Endodermal cell (in vitro differentiated cells): ENCODE data around the gene DHX58. TPM values are rescaled to one million over a fixed set of nuclear protein-coding genes. Genes with fewer than 3 reads are reported as not detected.
A peak's percentile ranks its signal among the peaks of the same experiment; 100 is the strongest.

Experiments used
- DNase-seq: peaks from one replicate; pipeline ENCODE4 v3.0.0-alpha.2; 2017
- H3K27ac ChIP-seq: 2 replicates; pipeline ENCODE4 v1.5.1; 2013; ENCODE audit warnings: mild to moderate bottlenecking, low read depth, low read length, moderate library complexity
- H3K27me3 ChIP-seq: 2 replicates; pipeline ENCODE4 v1.6.1; 2013; ENCODE audit warnings: mild to moderate bottlenecking, low read length, moderate library complexity; ENCODE audit not compliant: insufficient read depth, control insufficient read depth, poor library complexity, severe bottlenecking
- H3K36me3 ChIP-seq: 2 replicates; pipeline ENCODE4 v1.7.0; 2013; ENCODE audit warnings: mild to moderate bottlenecking, low read length, moderate library complexity; ENCODE audit not compliant: control insufficient read depth, insufficient read depth
- H3K4me1 ChIP-seq: one replicate; pipeline ENCODE4 v1.7.0; 2013; ENCODE audit warnings: low read length; ENCODE audit not compliant: control insufficient read depth, insufficient read depth
- H3K4me3 ChIP-seq: 2 replicates; pipeline ENCODE4 v1.5.1; 2013; ENCODE audit warnings: mild to moderate bottlenecking, low read length, moderate library complexity
- H3K9ac ChIP-seq: 2 replicates; pipeline ENCODE4 v1.6.1; 2013; ENCODE audit warnings: mild to moderate bottlenecking, low read length, moderate library complexity; ENCODE audit not compliant: poor library complexity, severe bottlenecking; ENCODE audit errors: extremely low read depth
- H3K9me3 ChIP-seq: 2 replicates; pipeline ENCODE4 v1.6.1; 2013; ENCODE audit warnings: mild to moderate bottlenecking, low read length, moderate library complexity; ENCODE audit not compliant: control insufficient read depth
- H3K27ac Mint-ChIP-seq: 2 replicates; pipeline ENCODE4 v1.8.0; 2020; ENCODE audit warnings: mixed read lengths
- H3K27me3 Mint-ChIP-seq: 2 replicates; pipeline ENCODE4 v1.8.0; 2021; ENCODE audit warnings: mild to moderate bottlenecking, mixed read lengths; ENCODE audit not compliant: insufficient read depth
- H3K36me3 Mint-ChIP-seq: 2 replicates; pipeline ENCODE4 v1.8.0; 2020; ENCODE audit warnings: low read depth, mixed read lengths
- H3K4me1 Mint-ChIP-seq: 2 replicates; pipeline ENCODE4 v1.8.0; 2020; ENCODE audit warnings: mixed read lengths
- H3K4me3 Mint-ChIP-seq: 2 replicates; pipeline ENCODE4 v1.8.0; 2020; ENCODE audit warnings: mild to moderate bottlenecking, moderate library complexity, mixed read lengths
- H3K9me3 Mint-ChIP-seq: 2 replicates; pipeline ENCODE4 v1.8.0; 2020; ENCODE audit warnings: mild to moderate bottlenecking, mixed read lengths
- CTCF ChIP-seq: fragments of 200-600 bp; sonication (generic); conservative IDR thresholded peaks from 2 replicates; pipeline ENCODE4 v1.5.0; 2021; ENCODE audit warnings: antibody characterized with exemption, mild to moderate bottlenecking
- whole genome bisulfite sequencing, 2 experiments: methylation state at CpG; one replicate each; pipeline versions ENCODE4 v1.1.5 to v1.1.7; 2013; ENCODE audit warnings: missing lambda C conversion rate in 2 of 2, mixed read lengths in 1 of 2; ENCODE audit not compliant: insufficient coverage in 1 of 2, insufficient read length in 1 of 2; 5-methylcytosine and 5-hydroxymethylcytosine counted together
- total RNA-seq, 2 donors: library from RNA; stranded (reverse); fragmentation: NEBNext Ultra II Directional in 1 of 2; extraction: Animal tissue kit (Norgen Biotek cat#: 25700) in 1 of 2; gene quantifications; 2 replicates in 1 of 2; 3 replicates in 1 of 2; pipeline ENCODE4 v1.2.1, GENCODE V29; 2021

The DHX58 gene
- total RNA-seq, 2 donors from 2014 or later: 0.38 to 0.48 TPM

GRCh38 chr17:42088736-42089135 lies 23.8 kb downstream of the DHX58 start:
- no peaks in the 10 kb centered on the region for H3K9me3 ChIP-seq
- DNase-seq: no peak
- H3K27ac Mint-ChIP-seq: no peak overlapping the region
- H3K4me3 Mint-ChIP-seq: no peak overlapping the region
- peaks cover 8% of the 10 kb centered on the region for H3K4me1 ChIP-seq
- H3K36me3 Mint-ChIP-seq: no peaks in the 10 kb centered on the region
- H3K4me1 Mint-ChIP-seq: peaks cover 18% of the 10 kb centered on the region
- TF ChIP-seq CTCF: no peak
- H3K9me3 Mint-ChIP-seq: no peaks in the 10 kb centered on the region
- peaks cover 10% of the 10 kb centered on the region for H3K27me3 Mint-ChIP-seq
- H3K4me3 ChIP-seq: no peak overlapping the region
- no peak overlapping the region for H3K27ac ChIP-seq
- 79 to 95% methylated on average over 4 to 8 of the region's 8 CpGs for WGBS, 2 experiments
- no peak overlapping the region for H3K9ac ChIP-seq
- H3K36me3 ChIP-seq: no peaks in the 10 kb centered on the region
- H3K27me3 ChIP-seq: no peaks in the 10 kb centered on the region

GRCh38 chr17:42087736-42088705 lies 24.5 kb downstream of the DHX58 start:
- Histone ChIP-seq H3K4me1 (peaks cover 8% of the 10 kb centered on the region), H3K27ac (no peak overlapping the region), H3K9me3 (no peaks in the 10 kb centered on the region), H3K36me3 (no peaks in the 10 kb centered on the region), H3K9ac (no peak overlapping the region), H3K4me3 (no peak overlapping the region), H3K27me3 (no peaks in the 10 kb centered on the region)
- 84 to 87% methylated on average over 10 to 20 of the region's 20 CpGs for WGBS, 2 experiments
- Mint-ChIP-seq H3K4me3 (no peak overlapping the region), H3K9me3 (no peaks in the 10 kb centered on the region), H3K27me3 (peaks cover 10% of the 10 kb centered on the region), H3K36me3 (no peaks in the 10 kb centered on the region), H3K4me1 (peaks cover 18% of the 10 kb centered on the region), H3K27ac (no peak overlapping the region)
- TF ChIP-seq CTCF: no peak
- DNase-seq: peak; percentile 61

GRCh38 chr17:42087042-42087701 lies 25.3 kb downstream of the DHX58 start:
- TF ChIP-seq CTCF: no peak
- Histone ChIP-seq H3K36me3 (no peaks in the 10 kb centered on the region), H3K4me3 (no peak overlapping the region), H3K27ac (no peak overlapping the region), H3K9me3 (no peaks in the 10 kb centered on the region), H3K9ac (no peak overlapping the region), H3K27me3 (no peaks in the 10 kb centered on the region), H3K4me1 (peaks cover 8% of the 10 kb centered on the region)
- WGBS, 2 experiments: 85 to 87% methylated on average over 4 to 6 of the region's 7 CpGs
- H3K9me3 Mint-ChIP-seq: no peaks in the 10 kb centered on the region
- H3K27me3 Mint-ChIP-seq: peaks cover 9% of the 10 kb centered on the region
- H3K27ac Mint-ChIP-seq: no peak overlapping the region
- DNase-seq: no peak
- no peaks in the 10 kb centered on the region for H3K36me3 Mint-ChIP-seq
- peaks cover 14% of the 10 kb centered on the region for H3K4me1 Mint-ChIP-seq
- no peak overlapping the region for H3K4me3 Mint-ChIP-seq
